ENCODE data around the gene SOHLH1.

SOHLH1 gene

DNA sequence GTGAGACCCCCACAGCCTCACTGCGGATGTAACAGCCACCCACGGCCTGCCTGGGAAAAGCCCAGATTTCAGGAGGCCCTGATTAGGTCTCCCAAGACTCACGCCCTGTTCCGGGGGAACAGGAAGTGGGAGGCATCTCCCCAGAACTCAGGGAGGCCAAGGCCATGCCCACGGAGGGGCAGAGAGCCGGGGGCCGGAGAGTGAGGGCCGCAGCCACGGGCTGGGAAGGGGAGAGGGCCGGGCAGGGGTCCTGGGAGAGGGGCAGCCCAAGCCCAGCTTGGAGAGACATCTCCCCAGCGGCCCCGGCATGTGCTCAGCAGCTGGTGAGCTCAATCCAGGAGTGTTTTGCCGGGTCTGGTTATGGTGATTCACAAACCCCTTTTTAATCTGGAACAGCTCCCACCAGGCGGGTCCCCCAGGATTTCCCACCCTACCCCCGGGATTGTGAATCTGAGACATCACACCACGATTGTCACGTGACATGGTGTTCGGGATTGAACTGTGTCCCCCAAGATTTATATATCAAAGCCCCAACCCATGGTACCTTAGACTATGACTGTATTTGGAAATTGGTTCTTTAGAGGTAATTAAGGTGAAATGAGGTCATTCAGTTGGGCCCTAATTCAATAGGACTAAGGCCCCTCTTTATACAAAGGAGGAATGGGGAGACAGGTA, 29.3 kb upstream of the SOHLH1 start:
- no peak for DNase-seq

- no peak for DNase-seq
These were observed 28.1 kb upstream of the SOHLH1 start for GRCh38 chr9:135727257-135727875.

- no peak for DNase-seq
These were observed 27.0 kb upstream of the SOHLH1 start for GRCh38 chr9:135726138-135726853.

GRCh38 chr9:135724186-135724787, 25.0 kb upstream of the SOHLH1 start:
- DNase-seq = no peak

DNA sequence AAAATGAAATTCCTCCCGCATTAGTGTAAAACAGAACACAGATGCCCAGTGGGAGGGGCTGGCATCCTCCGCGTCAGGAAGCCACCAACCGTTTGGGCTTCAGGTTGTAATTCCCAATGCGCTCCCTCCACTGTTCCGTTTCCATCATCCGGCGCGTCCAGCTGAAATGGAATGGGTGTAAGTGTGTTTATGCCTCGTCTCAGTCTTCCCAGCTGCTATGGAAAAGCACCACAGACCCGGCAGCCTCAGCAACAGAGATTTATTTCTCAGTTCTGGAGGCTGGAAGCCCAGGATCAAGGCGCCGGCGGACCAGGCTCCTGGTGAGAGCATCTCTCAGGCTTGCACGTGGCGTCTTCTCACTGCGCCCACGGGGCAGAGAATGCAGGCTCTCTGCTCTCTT, 23.1 kb upstream of the SOHLH1 start:
- no peak for DNase-seq

DNA sequence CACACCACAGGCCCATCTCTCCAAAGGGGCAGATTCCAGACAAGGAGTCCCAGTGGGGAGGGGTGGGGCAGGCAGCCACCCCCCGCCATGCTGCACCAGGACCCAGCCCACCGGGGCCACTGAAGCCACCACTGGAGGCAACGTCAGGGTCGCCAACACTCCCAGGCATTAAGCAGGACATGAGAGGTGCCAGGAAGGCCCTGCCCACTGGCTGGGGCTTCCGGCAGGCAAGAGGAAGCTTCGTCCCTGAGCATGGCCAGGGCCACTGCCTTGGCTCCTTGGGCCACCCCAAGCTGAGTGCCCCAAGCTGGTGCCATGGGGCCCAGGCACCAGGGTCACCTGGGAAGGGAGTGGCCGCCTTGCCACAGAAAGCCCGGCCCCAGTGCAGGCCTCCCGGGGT, 20.2 kb upstream of the SOHLH1 start:
- DNase-seq = no peak

GRCh38 chr9:135718616-135719015, 19.3 kb upstream of the SOHLH1 start:
- no peak for DNase-seq

- DNase-seq = no peak
These were observed 18.1 kb upstream of the SOHLH1 start for GRCh38 chr9:135717410-135717809.

GRCh38 chr9:135716045-135716444, 16.8 kb upstream of the SOHLH1 start:
- DNase-seq = no peak

- no peak for DNase-seq
These were observed 15.8 kb upstream of the SOHLH1 start for GRCh38 chr9:135715056-135715595.

GRCh38 chr9:135714242-135715055, 15.2 kb upstream of the SOHLH1 start:
- DNase-seq = no peak

DNA sequence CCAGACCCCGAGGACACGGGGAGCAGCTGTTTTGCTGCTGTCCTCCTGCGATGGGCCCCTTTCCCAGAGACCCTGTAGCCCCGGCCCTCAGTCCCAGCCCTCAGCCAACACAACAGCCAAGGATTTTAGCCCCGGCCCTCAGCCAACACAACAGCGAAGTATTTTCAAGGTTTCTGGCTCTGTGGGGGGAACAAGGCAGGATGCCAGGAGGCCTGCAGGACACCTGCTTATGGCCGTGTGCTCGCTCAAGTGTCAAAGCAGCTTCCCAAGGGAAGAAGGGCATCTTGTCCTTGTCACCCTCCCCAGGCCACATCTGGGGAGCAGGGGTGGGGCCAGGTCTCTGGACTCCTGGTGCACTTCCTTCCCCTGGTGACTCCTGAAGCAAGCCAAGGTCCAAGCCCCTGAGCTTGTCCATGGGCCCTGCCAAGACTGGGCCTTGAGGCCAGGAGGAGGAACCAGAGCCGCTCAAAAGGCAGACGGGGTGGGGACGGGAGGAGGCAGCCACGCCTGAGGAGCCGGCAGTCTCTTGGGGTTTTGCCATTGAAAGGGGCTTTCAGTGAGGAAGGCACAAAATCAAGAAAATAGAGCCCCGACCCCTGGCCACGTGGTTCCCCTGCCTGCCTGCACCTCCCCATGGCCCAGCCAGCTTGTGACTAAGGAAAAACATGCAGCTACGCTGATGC, 13.5 kb upstream of the SOHLH1 start:
- no peak for DNase-seq

GRCh38 chr9:135711881-135712280, 12.6 kb upstream of the SOHLH1 start:
- no peak for DNase-seq

DNA sequence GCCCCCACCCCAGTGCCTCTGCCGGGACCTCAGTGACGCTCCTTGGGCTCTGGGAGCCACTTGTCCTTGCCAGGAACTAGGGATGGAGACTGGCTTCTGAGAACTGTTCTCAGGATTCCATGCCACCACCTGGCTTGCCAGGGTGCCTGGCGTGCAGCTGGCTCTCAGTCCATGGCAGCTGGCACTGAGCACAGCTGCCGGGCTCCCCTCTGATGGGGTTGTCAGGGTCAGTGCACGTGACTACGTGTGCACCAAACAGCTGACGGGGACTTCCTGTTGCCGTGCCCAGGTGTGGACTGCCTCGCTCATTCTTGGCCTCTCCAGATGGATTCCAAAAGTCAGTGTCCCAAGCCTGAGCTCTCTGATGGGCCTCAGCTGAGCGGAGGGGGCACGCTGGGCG, 12.1 kb upstream of the SOHLH1 start:
- DNase-seq = peak; percentile 30

DNA sequence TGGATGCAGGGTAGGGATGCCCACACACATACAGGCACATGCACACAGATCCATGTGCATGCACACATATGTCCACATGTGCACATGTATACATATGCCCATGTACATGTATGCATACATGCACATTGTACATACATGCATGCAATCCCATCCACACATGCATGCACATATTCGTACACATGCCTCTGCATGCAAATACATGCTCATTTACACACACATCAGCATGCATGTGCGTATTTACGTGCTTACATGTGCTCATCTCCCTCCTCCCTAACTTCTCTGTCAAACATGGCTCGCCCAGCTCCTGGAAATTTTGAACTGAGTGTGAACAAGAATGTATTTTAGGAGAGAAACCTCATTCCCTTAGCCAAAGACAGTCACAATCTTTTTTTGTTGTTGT, 8.9 kb upstream of the SOHLH1 start:
- no peak for DNase-seq

DNA sequence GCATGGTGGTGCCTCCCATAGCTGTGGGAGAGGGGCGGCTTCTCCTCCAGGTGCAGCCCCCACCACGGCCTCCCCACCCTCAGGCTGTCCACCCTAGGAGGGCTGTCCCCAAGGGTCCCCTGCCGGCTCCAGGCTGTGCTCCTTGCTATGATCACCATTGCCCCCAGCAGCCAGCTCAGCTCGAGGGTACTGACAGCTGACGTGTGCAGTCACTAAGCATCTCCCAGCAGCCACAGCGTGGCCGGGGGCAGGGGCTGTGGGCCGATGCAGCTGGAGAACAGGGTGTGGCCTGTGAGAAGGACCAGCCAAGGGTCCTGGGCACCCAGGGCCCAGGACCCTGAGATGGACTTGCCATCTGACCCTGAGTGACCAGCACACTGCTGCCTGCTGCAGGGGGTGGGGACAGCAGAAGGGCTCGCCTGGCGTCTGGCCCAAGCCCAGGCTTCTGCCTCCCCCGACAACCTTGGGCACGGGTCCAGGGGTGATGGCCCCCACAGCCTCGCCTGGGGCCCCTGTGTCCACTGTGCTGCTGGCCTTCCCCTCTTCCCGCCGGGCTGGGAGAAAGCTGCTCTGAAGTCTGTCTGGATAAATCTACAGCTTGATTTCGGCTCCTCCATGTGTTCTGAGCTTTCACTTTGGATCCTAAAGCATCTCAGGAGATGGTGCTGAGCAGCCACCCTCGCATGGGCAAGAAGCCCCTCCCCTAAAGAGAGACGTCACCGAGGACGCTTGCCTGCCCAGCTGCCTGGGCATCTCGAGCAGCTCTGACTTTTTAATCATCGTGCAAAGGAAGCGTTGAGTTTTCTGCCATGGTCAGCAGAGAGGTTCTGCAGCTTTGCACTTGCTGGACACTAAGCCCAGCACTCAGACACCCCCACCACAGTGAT, 8.2 kb upstream of the SOHLH1 start:
- no peak for DNase-seq

- DNase-seq = no peak
These were observed 7.0 kb upstream of the SOHLH1 start for GRCh38 chr9:135706288-135706687.

GRCh38 chr9:135705376-135705775, 6.1 kb upstream of the SOHLH1 start:
- DNase-seq = no peak

DNA sequence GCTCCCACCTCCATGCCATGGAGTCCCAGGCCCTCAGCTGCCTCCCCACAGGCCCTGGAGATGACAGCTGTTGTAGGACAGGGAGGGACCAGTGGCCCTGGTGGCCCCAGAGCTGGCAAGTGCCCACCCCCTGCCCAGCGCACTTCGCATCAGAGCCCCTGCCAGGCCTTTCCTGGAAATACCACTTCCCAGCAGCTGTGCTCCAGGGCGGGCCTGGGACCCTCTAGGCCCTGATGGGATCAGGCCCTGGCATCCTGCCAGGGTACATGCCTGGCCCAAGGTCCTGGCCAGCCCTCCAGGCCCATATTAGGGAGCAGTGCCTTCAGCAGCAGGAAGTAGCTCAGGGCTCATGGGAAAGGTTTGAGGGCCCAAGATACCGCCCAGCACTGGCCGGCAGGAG, 5.2 kb upstream of the SOHLH1 start:
- DNase-seq = no peak

- no peak for DNase-seq
These were observed 4.4 kb upstream of the SOHLH1 start for GRCh38 chr9:135703726-135704125.

Measured in SHP77 treated with DMSO at 0.1 percent for 48 hours (cell line).